ENCODE results near the gene ADSL. TPM values are rescaled to one million over a fixed set of nuclear protein-coding genes. Genes with fewer than 3 reads are reported as not detected.

ADSL gene
- total and polyA plus RNA-seq, 9 of the 15 experiments (the other 6 are each of a cell fraction or from before 2014, with no cell fraction given), result 112 to 322 (median 146) TPM

DNA sequence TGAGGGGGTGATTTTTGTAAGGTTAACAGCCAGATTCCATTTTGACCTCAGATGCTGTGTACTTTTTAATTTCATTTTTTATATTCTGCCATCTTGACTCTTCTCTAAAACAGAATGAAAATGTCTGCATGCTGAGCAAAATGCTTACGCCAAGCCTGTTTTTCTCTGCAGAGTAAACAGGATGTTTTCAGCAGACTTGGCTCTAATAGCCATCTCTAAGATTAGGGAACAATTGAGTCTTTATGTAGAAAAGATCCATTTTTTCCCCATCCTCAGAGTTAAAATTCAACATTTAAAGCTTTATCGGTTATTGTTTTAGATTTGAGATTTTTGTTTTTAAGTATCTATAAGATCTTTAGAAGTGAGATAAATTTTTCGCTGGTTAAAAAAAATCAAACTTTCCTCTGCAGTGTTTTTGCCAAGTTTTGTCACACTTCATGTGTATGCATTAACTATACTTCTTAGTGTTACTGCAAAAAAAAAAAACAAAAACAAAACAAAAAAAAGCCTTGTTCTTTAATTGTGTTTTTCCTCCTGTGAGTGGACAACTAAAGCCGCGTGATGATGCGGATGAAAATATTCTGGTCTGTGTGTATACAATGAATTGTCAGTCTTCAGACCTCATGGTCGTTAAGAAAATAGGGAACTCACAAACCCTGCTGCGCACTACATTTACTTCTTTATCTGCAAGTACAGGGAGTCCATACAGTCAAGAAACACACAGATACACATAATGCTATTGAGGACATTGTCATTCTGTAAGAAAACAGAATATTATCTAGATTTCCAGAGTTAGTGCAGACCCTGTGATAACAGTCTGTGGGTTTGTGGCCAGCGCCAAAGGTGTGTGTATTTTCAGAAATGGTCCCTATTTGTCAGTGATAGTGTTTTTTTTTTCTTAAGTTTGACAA is 17.5 kb upstream of the ADSL start (continued):
- TF ChIP-seq ZNF398 (CRISPR knock-in tag; IDR thresholded peaks at IDR 0.05) (no peak), CBX3 (IDR thresholded peaks at IDR 0.05; ENCODE audit: borderline replicate concordance in 1 of 2, low read length in 2 of 2) (peak in 1 of 2 experiments; percentile 50; a peak in 1 of 3 replicates), TEAD4 (IDR thresholded peaks at IDR 0.05; ENCODE audit: low read length) (peak; percentile 99), TEAD4 (CRISPR knock-in tag; IDR thresholded peaks at IDR 0.05; ENCODE audit: borderline replicate concordance) (no peak), MCM3 (IDR thresholded peaks at IDR 0.05) (no peak), TRIM24 (IDR thresholded peaks at IDR 0.05) (peak; percentile 75 to 81), DLX4 (CRISPR knock-in tag; IDR thresholded peaks at IDR 0.05) (no peak), ZNF143 (CRISPR knock-in tag; IDR thresholded peaks at IDR 0.05) (no peak), RBBP5 (IDR thresholded peaks at IDR 0.05; ENCODE audit: borderline replicate concordance, insufficient read depth, low read length, poor library complexity, severe bottlenecking) (no peak), HDAC8 (tag; IDR thresholded peaks at IDR 0.05) (no peak), ZNF174 (CRISPR knock-in tag; IDR thresholded peaks at IDR 0.05) (no peak), ZC3H8 (IDR thresholded peaks at IDR 0.05) (no peak), ZKSCAN1 (IDR thresholded peaks at IDR 0.05; ENCODE audit: low read depth, low read length) (no peak), PATZ1 (CRISPR knock-in tag; IDR thresholded peaks at IDR 0.05; ENCODE audit: borderline replicate concordance) (no peak), POLR2A (conservative IDR thresholded peaks at IDR 0.05) (no peak), ZFPM2 (CRISPR knock-in tag; IDR thresholded peaks at IDR 0.05) (no peak), ZNF778 (CRISPR knock-in tag; IDR thresholded peaks at IDR 0.05) (no peak), ELF2 (CRISPR knock-in tag; IDR thresholded peaks at IDR 0.05) (no peak)
- TF ChIP-seq, protein P1, sequence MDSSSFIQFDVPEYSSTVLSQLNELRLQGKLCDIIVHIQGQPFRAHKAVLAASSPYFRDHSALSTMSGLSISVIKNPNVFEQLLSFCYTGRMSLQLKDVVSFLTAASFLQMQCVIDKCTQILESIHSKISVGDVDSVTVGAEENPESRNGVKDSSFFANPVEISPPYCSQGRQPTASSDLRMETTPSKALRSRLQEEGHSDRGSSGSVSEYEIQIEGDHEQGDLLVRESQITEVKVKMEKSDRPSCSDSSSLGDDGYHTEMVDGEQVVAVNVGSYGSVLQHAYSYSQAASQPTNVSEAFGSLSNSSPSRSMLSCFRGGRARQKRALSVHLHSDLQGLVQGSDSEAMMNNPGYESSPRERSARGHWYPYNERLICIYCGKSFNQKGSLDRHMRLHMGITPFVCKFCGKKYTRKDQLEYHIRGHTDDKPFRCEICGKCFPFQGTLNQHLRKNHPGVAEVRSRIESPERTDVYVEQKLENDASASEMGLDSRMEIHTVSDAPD (CRISPR knock-in tag; IDR thresholded peaks at IDR 0.05), result no peak
- TF ChIP-seq, protein P2, sequence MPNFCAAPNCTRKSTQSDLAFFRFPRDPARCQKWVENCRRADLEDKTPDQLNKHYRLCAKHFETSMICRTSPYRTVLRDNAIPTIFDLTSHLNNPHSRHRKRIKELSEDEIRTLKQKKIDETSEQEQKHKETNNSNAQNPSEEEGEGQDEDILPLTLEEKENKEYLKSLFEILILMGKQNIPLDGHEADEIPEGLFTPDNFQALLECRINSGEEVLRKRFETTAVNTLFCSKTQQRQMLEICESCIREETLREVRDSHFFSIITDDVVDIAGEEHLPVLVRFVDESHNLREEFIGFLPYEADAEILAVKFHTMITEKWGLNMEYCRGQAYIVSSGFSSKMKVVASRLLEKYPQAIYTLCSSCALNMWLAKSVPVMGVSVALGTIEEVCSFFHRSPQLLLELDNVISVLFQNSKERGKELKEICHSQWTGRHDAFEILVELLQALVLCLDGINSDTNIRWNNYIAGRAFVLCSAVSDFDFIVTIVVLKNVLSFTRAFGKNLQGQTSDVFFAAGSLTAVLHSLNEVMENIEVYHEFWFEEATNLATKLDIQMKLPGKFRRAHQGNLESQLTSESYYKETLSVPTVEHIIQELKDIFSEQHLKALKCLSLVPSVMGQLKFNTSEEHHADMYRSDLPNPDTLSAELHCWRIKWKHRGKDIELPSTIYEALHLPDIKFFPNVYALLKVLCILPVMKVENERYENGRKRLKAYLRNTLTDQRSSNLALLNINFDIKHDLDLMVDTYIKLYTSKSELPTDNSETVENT (CRISPR knock-in tag; IDR thresholded peaks at IDR 0.05), result no peak

All from K562 (cell line).